HCT116 (cell line): ENCODE measurements around the gene KRTAP10-10. TPM values are rescaled to one million over a fixed set of nuclear protein-coding genes. Genes with fewer than 3 reads are reported as not detected.

Source experiments
- ATAC-seq: fragments of 200-7000 bp; cut with Tn5 transposase; 2 replicates; pipeline ENCODE4 v1.9.1; 2020; ENCODE audit warnings: mild to moderate bottlenecking, moderate library complexity
- BruUV-seq: library from RNA; stranded (reverse); fragments of 400-500 nt; replicated peaks from 2 replicates; lab custom pipeline; 2021; lab: Mats Ljungman, UMichigan
- CTCF ChIA-PET: fragments of 300-600 bp; sonication (Branson Sonifier 250); formaldehyde crosslinking; loops from one replicate; lab custom pipeline; 2021; ENCODE audit warnings: antibody characterized with exemption; lab: Charles Lee
- POLR2A ChIA-PET: fragments of 300-600, 350-600 bp; sonication (Branson Sonifier 250); formaldehyde crosslinking; loops from one replicate; lab custom pipeline; 2021; ENCODE audit warnings: antibody characterized with exemption; lab: Charles Lee
- RAD21 ChIA-PET, 2 experiments: fragments of 300-600 bp; sonication (Branson Sonifier 250); formaldehyde crosslinking; loops; one replicate each; lab custom pipeline; 2023; ENCODE audit warnings: low total read pairs in 2 of 2; ENCODE audit not compliant: uncharacterized antibody in 2 of 2, unreplicated experiment in 2 of 2, low non-redundant PET in 1 of 2; lab: Charles Lee
- DNase-seq: peaks from one replicate; pipeline ENCODE4 v3.0.0-alpha.2; 2010; ENCODE audit warnings: low read depth, low spot score
- H2AFZ ChIP-seq: fragments of 200-600 bp; shearing (Covaris generic), sonication (generic); 2 replicates; pipeline ENCODE4 v1.6.1; 2017; ENCODE audit warnings: low read depth, mixed run types, mixed read lengths, antibody characterized with exemption, low read length; ENCODE audit not compliant: poor library complexity, severe bottlenecking
- H3K27ac ChIP-seq: 2 replicates; pipeline ENCODE4 v1.5.1; 2012; ENCODE audit warnings: low read depth, low read length
- H3K27me3 ChIP-seq: fragments of 200-600 bp; sonication (generic); 2 replicates; pipeline ENCODE4 v1.6.1; 2016; ENCODE audit warnings: mixed run types, low read length, mixed read lengths; ENCODE audit not compliant: insufficient read depth
- H3K36me3 ChIP-seq, 2 experiments: fragments of 200-500 bp in 1 of 2; fragments of 200-600 bp in 1 of 2; sonication (Bioruptor generic) in 1 of 2; sonication (generic) in 1 of 2; 2 replicates each; pipeline versions ENCODE4 v1.5.1 to v1.6.1; 2014 to 2016; ENCODE audit warnings: low read length in 2 of 2, inconsistent platforms in 1 of 2, mixed read lengths in 1 of 2, mixed run types in 1 of 2; ENCODE audit not compliant: insufficient read depth in 2 of 2, control insufficient read depth in 1 of 2
- H3K4me1 ChIP-seq, 2 experiments: fragments of 200-600 bp in 1 of 2; sonication (generic) in 1 of 2; 2 replicates each; pipeline versions ENCODE4 v1.5.1 to v1.6.1; 2012 to 2017; ENCODE audit warnings: low read length in 2 of 2, inconsistent platforms in 1 of 2, mild to moderate bottlenecking in 1 of 2, mixed read lengths in 1 of 2, mixed run types in 1 of 2, moderate library complexity in 1 of 2; ENCODE audit not compliant: insufficient read depth in 2 of 2, control insufficient read depth in 1 of 2
- H3K4me2 ChIP-seq: fragments of 200-600 bp; sonication (generic); 2 replicates; pipeline ENCODE4 v1.6.1; 2017; ENCODE audit warnings: mixed run types, low read length, mixed read lengths
- H3K4me3 ChIP-seq, 2 experiments: fragments of 200-600 bp in 1 of 2; sonication (generic) in 1 of 2; replicated peaks in 1 of 2; 2 replicates each; pipeline ENCODE4 v1.5.1; 2011 to 2016; ENCODE audit warnings: low read length in 2 of 2, control low read depth in 1 of 2, low read depth in 1 of 2, mild to moderate bottlenecking in 1 of 2, mixed read lengths in 1 of 2, mixed run types in 1 of 2
- H3K79me2 ChIP-seq: fragments of 200-600 bp; sonication (generic); 2 replicates; pipeline ENCODE4 v1.6.1; 2017; ENCODE audit warnings: mild to moderate bottlenecking, mixed run types, low read length, moderate library complexity, mixed read lengths; ENCODE audit not compliant: insufficient read depth
- H3K9ac ChIP-seq: fragments of 200-600 bp; sonication (generic); 2 replicates; pipeline ENCODE4 v1.6.1; 2016; ENCODE audit warnings: low read length, mixed read lengths
- H3K9me2 ChIP-seq: fragments of 200-600 bp; sonication (generic), shearing (Covaris generic); 2 replicates; pipeline ENCODE4 v1.6.1; 2017; ENCODE audit warnings: mixed run types, mild to moderate bottlenecking, moderate library complexity; ENCODE audit not compliant: insufficient read depth
- H3K9me3 ChIP-seq, 2 experiments: fragments of 200-500 bp in 1 of 2; fragments of 200-600 bp in 1 of 2; sonication (Bioruptor generic) in 1 of 2; sonication (generic) in 1 of 2; 2 replicates each; pipeline ENCODE4 v1.6.1; 2014 to 2017; ENCODE audit warnings: low read length in 2 of 2, mixed read lengths in 2 of 2, inconsistent platforms in 1 of 2, low read depth in 1 of 2, mild to moderate bottlenecking in 1 of 2, mixed run types in 1 of 2, moderate library complexity in 1 of 2; ENCODE audit not compliant: control insufficient read depth in 1 of 2, insufficient read depth in 1 of 2
- H4K20me1 ChIP-seq: fragments of 200-600 bp; sonication (generic), shearing (Covaris generic); 2 replicates; pipeline ENCODE4 v1.6.1; 2017; ENCODE audit warnings: mixed run types, mild to moderate bottlenecking, moderate library complexity; ENCODE audit not compliant: insufficient read depth
- EGR1 ChIP-seq: IDR thresholded peaks from 2 replicates; pipeline ENCODE4 v1.6.1; 2012; ENCODE audit warnings: low read depth
- FOSL1 ChIP-seq: IDR thresholded peaks from 2 replicates; pipeline ENCODE4 v1.6.1; 2012; ENCODE audit warnings: low read depth
- JUND ChIP-seq: IDR thresholded peaks from 2 replicates; pipeline ENCODE4 v1.6.1; 2012
- SIN3A ChIP-seq: IDR thresholded peaks from 2 replicates; pipeline ENCODE4 v1.6.1; 2012; ENCODE audit warnings: low read depth
- TCF7L2 ChIP-seq: IDR thresholded peaks from 2 replicates; pipeline ENCODE4 v1.7.0; 2011; ENCODE audit warnings: borderline replicate concordance, inconsistent platforms; ENCODE audit not compliant: insufficient read depth, insufficient read length; ENCODE audit errors: extremely low read depth
- YY1 ChIP-seq: IDR thresholded peaks from 2 replicates; pipeline ENCODE4 v1.6.1; 2011; ENCODE audit warnings: low read length, low read depth, moderate library complexity, mild to moderate bottlenecking; ENCODE audit not compliant: insufficient replicate concordance; ENCODE audit errors: extremely low read depth
- ZFX ChIP-seq: fragments of 450-650 bp; IDR thresholded peaks from 2 replicates; pipeline ENCODE4 v1.6.1; 2017
- intact Hi-C: fragments of 100-400 bp; cut with micrococcal nuclease; formaldehyde crosslinking; loops from 2 replicates; pipeline ENCODE4 v1.10.0; 2022
- total RNA-seq: library from RNA; stranded (reverse); gene quantifications from one replicate; pipeline ENCODE4 v1.2.1, GENCODE V29; 2021; ENCODE audit not compliant: unreplicated experiment
- TF ChIP-seq, protein P1 (sequence below): IDR thresholded peaks from 2 replicates; pipeline ENCODE4 v1.6.1; 2011; ENCODE audit warnings: mild to moderate bottlenecking, low read length, moderate library complexity; ENCODE audit not compliant: insufficient replicate concordance; ENCODE audit errors: extremely low read depth
- TF ChIP-seq, protein P2 (sequence below): IDR thresholded peaks from 2 replicates; pipeline ENCODE4 v1.6.1; 2012
- TF ChIP-seq, protein P3 (sequence below): IDR thresholded peaks from 2 replicates; pipeline ENCODE4 v1.6.1; 2012; ENCODE audit warnings: low read depth
- TF ChIP-seq, protein P4 (sequence below), 3 experiments: fragments of 200-600 bp in 1 of 3; sonication (generic) in 1 of 3; IDR thresholded peaks in 2 of 3; conservative IDR thresholded peaks in 1 of 3; 2 replicates each; pipeline ENCODE4 v1.5.1; 2012 to 2017; ENCODE audit warnings: low read depth in 2 of 3, low read length in 2 of 3, antibody characterized with exemption in 1 of 3, borderline replicate concordance in 1 of 3, control low read depth in 1 of 3, mild to moderate bottlenecking in 1 of 3, mixed read lengths in 1 of 3, mixed run types in 1 of 3, moderate library complexity in 1 of 3; ENCODE audit not compliant: insufficient read depth in 1 of 3

The KRTAP10-10 gene
- total RNA-seq, 1 experiment from 2014 or later, result not detected

DNA sequence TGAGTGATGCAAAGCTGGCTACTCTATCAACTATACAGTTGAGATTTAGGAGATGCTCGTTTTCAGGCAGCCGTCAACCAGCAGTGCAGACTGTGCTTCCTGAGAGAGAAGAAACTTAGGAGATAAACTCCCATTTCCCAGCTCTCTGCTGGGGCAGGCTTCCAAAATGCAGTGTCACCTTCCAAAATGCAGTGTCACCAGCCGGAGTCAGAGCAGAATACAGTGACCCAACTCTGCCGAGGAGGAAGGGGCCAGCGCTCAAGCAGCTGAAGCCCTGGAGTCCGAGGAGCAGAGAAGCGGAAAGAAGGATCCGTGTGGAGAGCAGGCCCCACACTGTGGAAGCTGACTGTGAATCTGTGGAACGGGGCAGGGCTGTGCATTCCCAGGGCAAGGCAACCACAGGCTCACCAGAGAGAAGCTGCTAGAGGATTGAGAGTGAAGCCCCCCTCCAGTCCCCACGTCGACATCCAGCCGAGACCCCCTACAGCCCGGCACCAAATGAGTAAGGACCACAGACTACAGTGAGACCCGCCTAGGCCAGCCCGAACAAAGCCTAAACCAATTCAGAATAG is 45.5 kb downstream of the KRTAP10-10 start:
- CTCF ChIA-PET, result interaction anchor here (0.6 kb wide), 1 partner anchor 109 kb away, joined by 3 read pairs; no protein-coding TSS in a partner anchor
- TF ChIP-seq EGR1 (no peak), YY1 (no peak), TCF7L2 (no peak), ZFX (no peak), SIN3A (no peak), JUND (no peak), FOSL1 (no peak)
- TF ChIP-seq, protein P1, sequence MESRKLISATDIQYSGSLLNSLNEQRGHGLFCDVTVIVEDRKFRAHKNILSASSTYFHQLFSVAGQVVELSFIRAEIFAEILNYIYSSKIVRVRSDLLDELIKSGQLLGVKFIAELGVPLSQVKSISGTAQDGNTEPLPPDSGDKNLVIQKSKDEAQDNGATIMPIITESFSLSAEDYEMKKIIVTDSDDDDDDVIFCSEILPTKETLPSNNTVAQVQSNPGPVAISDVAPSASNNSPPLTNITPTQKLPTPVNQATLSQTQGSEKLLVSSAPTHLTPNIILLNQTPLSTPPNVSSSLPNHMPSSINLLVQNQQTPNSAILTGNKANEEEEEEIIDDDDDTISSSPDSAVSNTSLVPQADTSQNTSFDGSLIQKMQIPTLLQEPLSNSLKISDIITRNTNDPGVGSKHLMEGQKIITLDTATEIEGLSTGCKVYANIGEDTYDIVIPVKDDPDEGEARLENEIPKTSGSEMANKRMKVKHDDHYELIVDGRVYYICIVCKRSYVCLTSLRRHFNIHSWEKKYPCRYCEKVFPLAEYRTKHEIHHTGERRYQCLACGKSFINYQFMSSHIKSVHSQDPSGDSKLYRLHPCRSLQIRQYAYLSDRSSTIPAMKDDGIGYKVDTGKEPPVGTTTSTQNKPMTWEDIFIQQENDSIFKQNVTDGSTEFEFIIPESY, result no peak
- TF ChIP-seq, protein P2, sequence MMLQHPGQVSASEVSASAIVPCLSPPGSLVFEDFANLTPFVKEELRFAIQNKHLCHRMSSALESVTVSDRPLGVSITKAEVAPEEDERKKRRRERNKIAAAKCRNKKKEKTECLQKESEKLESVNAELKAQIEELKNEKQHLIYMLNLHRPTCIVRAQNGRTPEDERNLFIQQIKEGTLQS, result no peak
- TF ChIP-seq, protein P3, sequence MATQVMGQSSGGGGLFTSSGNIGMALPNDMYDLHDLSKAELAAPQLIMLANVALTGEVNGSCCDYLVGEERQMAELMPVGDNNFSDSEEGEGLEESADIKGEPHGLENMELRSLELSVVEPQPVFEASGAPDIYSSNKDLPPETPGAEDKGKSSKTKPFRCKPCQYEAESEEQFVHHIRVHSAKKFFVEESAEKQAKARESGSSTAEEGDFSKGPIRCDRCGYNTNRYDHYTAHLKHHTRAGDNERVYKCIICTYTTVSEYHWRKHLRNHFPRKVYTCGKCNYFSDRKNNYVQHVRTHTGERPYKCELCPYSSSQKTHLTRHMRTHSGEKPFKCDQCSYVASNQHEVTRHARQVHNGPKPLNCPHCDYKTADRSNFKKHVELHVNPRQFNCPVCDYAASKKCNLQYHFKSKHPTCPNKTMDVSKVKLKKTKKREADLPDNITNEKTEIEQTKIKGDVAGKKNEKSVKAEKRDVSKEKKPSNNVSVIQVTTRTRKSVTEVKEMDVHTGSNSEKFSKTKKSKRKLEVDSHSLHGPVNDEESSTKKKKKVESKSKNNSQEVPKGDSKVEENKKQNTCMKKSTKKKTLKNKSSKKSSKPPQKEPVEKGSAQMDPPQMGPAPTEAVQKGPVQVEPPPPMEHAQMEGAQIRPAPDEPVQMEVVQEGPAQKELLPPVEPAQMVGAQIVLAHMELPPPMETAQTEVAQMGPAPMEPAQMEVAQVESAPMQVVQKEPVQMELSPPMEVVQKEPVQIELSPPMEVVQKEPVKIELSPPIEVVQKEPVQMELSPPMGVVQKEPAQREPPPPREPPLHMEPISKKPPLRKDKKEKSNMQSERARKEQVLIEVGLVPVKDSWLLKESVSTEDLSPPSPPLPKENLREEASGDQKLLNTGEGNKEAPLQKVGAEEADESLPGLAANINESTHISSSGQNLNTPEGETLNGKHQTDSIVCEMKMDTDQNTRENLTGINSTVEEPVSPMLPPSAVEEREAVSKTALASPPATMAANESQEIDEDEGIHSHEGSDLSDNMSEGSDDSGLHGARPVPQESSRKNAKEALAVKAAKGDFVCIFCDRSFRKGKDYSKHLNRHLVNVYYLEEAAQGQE, result no peak
- TF ChIP-seq, protein P4, sequence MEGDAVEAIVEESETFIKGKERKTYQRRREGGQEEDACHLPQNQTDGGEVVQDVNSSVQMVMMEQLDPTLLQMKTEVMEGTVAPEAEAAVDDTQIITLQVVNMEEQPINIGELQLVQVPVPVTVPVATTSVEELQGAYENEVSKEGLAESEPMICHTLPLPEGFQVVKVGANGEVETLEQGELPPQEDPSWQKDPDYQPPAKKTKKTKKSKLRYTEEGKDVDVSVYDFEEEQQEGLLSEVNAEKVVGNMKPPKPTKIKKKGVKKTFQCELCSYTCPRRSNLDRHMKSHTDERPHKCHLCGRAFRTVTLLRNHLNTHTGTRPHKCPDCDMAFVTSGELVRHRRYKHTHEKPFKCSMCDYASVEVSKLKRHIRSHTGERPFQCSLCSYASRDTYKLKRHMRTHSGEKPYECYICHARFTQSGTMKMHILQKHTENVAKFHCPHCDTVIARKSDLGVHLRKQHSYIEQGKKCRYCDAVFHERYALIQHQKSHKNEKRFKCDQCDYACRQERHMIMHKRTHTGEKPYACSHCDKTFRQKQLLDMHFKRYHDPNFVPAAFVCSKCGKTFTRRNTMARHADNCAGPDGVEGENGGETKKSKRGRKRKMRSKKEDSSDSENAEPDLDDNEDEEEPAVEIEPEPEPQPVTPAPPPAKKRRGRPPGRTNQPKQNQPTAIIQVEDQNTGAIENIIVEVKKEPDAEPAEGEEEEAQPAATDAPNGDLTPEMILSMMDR (IDR thresholded peaks at IDR 0.05 in 2 of 3, conservative IDR thresholded peaks at IDR 0.05 in 1 of 3; ENCODE audit: borderline replicate concordance in 1 of 3, insufficient read depth in 1 of 3, low read depth in 2 of 3, low read length in 2 of 3), result no peak
- BruUV-seq, result no TSS peak
- H3K4me1 ChIP-seq, result no peaks in the 10 kb centered on the region
- RAD21 ChIA-PET, result no interaction called here
- H3K27ac ChIP-seq, result no peak overlapping the region
- intact Hi-C loops, result no loop called here
- H3K36me3 ChIP-seq, result no peaks in the 10 kb centered on the region
- no peak overlapping the region for H3K9ac ChIP-seq
- ATAC-seq, result no peak
- POLR2A ChIA-PET, result no interaction called here
- H4K20me1 ChIP-seq, result no peaks in the 10 kb centered on the region
- no peak for DNase-seq
- no peaks in the 10 kb centered on the region for H3K9me3 ChIP-seq
- peaks cover 6% of the 10 kb centered on the region; the same call in 1 of the 2 replicates for H3K27me3 ChIP-seq
- H3K4me3 ChIP-seq, result no peak overlapping the region
- H3K4me2 ChIP-seq, result no peak overlapping the region
- no peaks in the 10 kb centered on the region for H3K9me2 ChIP-seq
- no peak overlapping the region for H2AFZ ChIP-seq
- no peaks in the 10 kb centered on the region for H3K79me2 ChIP-seq
